ENCODE results near the gene PRKCE. TPM values are rescaled to one million over a fixed set of nuclear protein-coding genes. Genes with fewer than 3 reads are reported as not detected.

The PRKCE gene
- polyA plus RNA-seq, 1 of the 3 experiments (the other 2 are of a cell fraction) = 16.3 TPM

DNA sequence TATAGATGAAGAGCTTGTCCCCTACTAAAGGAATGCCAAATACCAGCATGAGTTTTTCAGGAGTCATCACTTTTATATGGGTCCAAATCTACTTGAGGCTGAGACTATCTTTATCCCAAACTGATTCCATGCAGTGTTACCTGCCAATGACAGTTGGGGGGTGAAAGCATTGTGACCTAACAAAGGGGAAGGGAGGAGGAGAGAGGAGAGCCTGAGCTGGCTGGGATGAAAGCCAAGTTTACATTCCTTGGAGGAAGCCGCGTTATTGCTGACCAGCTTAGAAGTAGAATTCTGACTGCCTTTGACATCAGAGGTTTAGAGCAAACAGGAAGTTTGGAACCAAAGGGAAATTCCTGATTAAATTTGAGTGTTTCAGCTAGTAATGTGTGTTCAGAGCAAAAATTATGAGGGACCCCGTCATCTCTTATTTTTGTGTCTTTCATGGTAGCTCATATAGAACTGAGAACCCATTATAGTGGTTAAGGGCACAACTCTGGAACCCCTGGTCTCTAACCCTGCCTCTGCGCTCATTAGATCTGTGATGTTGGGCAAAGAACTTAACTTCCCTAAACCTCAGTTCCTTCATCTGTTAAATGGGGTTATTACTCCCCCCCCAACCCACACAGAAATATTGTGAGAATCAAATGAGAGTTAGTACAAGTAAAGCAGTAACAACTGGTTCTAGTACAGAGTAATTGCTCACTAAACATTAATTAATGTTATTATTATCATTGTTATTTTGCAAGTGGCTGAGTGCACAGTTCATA is 446.4 kb downstream of the PRKCE start (continued):
- TF ChIP-seq, protein P1, sequence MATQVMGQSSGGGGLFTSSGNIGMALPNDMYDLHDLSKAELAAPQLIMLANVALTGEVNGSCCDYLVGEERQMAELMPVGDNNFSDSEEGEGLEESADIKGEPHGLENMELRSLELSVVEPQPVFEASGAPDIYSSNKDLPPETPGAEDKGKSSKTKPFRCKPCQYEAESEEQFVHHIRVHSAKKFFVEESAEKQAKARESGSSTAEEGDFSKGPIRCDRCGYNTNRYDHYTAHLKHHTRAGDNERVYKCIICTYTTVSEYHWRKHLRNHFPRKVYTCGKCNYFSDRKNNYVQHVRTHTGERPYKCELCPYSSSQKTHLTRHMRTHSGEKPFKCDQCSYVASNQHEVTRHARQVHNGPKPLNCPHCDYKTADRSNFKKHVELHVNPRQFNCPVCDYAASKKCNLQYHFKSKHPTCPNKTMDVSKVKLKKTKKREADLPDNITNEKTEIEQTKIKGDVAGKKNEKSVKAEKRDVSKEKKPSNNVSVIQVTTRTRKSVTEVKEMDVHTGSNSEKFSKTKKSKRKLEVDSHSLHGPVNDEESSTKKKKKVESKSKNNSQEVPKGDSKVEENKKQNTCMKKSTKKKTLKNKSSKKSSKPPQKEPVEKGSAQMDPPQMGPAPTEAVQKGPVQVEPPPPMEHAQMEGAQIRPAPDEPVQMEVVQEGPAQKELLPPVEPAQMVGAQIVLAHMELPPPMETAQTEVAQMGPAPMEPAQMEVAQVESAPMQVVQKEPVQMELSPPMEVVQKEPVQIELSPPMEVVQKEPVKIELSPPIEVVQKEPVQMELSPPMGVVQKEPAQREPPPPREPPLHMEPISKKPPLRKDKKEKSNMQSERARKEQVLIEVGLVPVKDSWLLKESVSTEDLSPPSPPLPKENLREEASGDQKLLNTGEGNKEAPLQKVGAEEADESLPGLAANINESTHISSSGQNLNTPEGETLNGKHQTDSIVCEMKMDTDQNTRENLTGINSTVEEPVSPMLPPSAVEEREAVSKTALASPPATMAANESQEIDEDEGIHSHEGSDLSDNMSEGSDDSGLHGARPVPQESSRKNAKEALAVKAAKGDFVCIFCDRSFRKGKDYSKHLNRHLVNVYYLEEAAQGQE (IDR thresholded peaks at IDR 0.05; ENCODE audit: low read depth, low read length) = 0 out of 2 replicates have a peak, but pooled peaks have one; percentile 64
- TF ChIP-seq SMC3 (IDR thresholded peaks at IDR 0.05; ENCODE audit: low read depth, low read length) = peak; percentile 18; the same call in 1 of the 2 replicates
- TF ChIP-seq RXRA (IDR thresholded peaks at IDR 0.05; ENCODE audit: borderline replicate concordance, low read depth) = peak; percentile 60; the same call in 1 of the 2 replicates
- 0 out of 2 replicates have a peak, but pooled peaks have one; percentile 38 for TF ChIP-seq TAF1 (IDR thresholded peaks at IDR 0.05; ENCODE audit: borderline replicate concordance, low read depth, low read length)
- no peak for TF ChIP-seq GATA2 (CRISPR knock-in tag; IDR thresholded peaks at IDR 0.05)
- TF ChIP-seq, protein P2, sequence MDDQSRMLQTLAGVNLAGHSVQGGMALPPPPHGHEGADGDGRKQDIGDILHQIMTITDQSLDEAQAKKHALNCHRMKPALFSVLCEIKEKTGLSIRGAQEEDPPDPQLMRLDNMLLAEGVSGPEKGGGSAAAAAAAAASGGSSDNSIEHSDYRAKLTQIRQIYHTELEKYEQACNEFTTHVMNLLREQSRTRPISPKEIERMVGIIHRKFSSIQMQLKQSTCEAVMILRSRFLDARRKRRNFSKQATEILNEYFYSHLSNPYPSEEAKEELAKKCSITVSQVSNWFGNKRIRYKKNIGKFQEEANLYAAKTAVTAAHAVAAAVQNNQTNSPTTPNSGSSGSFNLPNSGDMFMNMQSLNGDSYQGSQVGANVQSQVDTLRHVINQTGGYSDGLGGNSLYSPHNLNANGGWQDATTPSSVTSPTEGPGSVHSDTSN (IDR thresholded peaks at IDR 0.05) = peak; percentile 73
- TF ChIP-seq NFIC (IDR thresholded peaks at IDR 0.05; ENCODE audit: borderline replicate concordance) = peak; percentile 99
- peak; percentile 94 for TF ChIP-seq TEAD4 (IDR thresholded peaks at IDR 0.05; ENCODE audit: borderline replicate concordance, insufficient read depth)
- TF ChIP-seq SIN3A (IDR thresholded peaks at IDR 0.05; ENCODE audit: borderline replicate concordance, low read depth, low read length) = 0 out of 2 replicates have a peak, but pooled peaks have one; percentile 64
- no peak for TF ChIP-seq FOXJ3 (CRISPR knock-in tag; IDR thresholded peaks at IDR 0.05)
- TF ChIP-seq EP300 (IDR thresholded peaks at IDR 0.05; ENCODE audit: borderline replicate concordance in 1 of 2, low read depth in 1 of 2, low read length in 1 of 2) = peak; percentile 26 to 75; a peak in 2 of 4 replicates

DNA sequence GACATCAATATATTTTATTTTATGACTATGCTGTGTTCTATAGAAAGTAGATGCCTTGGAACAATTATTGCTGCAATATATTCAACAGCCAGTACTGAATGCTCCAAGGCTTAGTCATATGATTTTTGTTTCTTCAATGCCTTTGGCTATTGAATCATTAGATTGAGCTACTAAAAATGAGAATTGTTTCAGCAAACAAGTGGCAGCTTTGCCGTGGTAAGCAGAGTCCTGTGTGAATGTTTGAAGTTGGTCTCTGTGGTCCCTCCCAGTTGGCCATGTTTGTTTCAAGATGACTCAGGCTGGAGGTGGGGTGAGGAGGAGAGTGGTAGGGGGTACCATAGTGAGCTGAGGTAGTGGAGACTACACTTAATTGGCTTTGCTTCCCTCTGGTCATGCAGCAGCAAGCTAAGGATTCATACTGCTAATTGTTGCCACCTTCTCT is 447.2 kb downstream of the PRKCE start:
- Histone ChIP-seq H2AFZ (ENCODE audit: low read depth) (no peak overlapping the region), H3K27me3 (ENCODE audit: insufficient read depth) (no peaks in the 10 kb centered on the region), H3K4me2 (peak overlapping the region; percentile 62), H3K36me3 (replicated peaks in 1 of 2; ENCODE audit: control insufficient read depth in 1 of 2, insufficient read depth in 2 of 2, low read length in 1 of 2) (peaks cover 13 to 41% of the 10 kb centered on the region in 2 experiments), H3K4me1 (ENCODE audit: control insufficient read depth in 1 of 2, insufficient read depth in 2 of 2, low read depth in 1 of 2, low read length in 1 of 2) (peaks cover 0 to 16% of the 10 kb centered on the region in 2 experiments; a peak in 1 of 4 replicates), H3K9me3 (peaks cover 11% of the 10 kb centered on the region), H3K27ac (ENCODE audit: low read depth in 2 of 2, low read length in 1 of 2) (peak overlapping the region; percentile 78 to 93; a peak in 3 of 4 replicates), H3K4me3 (ENCODE audit: low read depth in 2 of 2, low read length in 1 of 2) (no peak overlapping the region), H3K9me2 (no peaks in the 10 kb centered on the region), H4K20me1 (ENCODE audit: insufficient read depth) (no peaks in the 10 kb centered on the region), H3K79me2 (ENCODE audit: insufficient read depth) (peaks cover 13% of the 10 kb centered on the region; the same call in 1 of the 2 replicates), H3F3A (replicated peaks; ENCODE audit: insufficient read depth) (peaks cover 22% of the 10 kb centered on the region), H3K9ac (peak overlapping the region; percentile 47; the same call in 1 of the 2 replicates)
- DNase-seq = no peak
- 10% methylated on average over 1 of the region's 1 CpG for WGBS (ENCODE audit: low lambda C conversion rate)
- ChIA-PET CTCF (interaction anchor here (0.8 to 1.3 kb wide), 5 partner anchors 8 to 362 kb away, joined by 3 to 4 read pairs (median 3); no protein-coding TSS in a partner anchor), POLR2A (no interaction called here)
- TF ChIP-seq MXI1 (IDR thresholded peaks at IDR 0.05; ENCODE audit: low read depth, low read length) = no peak
- no peak for TF ChIP-seq GATA2 (CRISPR knock-in tag; IDR thresholded peaks at IDR 0.05)
- TF ChIP-seq POLR2AphosphoS5 (IDR thresholded peaks at IDR 0.05; ENCODE audit: low read depth, low read length) = no peak
- TF ChIP-seq FOXM1 (IDR thresholded peaks at IDR 0.05; ENCODE audit: low read depth) = no peak
- peak; percentile 61 for TF ChIP-seq JUND (IDR thresholded peaks at IDR 0.05)
- TF ChIP-seq, protein P3, sequence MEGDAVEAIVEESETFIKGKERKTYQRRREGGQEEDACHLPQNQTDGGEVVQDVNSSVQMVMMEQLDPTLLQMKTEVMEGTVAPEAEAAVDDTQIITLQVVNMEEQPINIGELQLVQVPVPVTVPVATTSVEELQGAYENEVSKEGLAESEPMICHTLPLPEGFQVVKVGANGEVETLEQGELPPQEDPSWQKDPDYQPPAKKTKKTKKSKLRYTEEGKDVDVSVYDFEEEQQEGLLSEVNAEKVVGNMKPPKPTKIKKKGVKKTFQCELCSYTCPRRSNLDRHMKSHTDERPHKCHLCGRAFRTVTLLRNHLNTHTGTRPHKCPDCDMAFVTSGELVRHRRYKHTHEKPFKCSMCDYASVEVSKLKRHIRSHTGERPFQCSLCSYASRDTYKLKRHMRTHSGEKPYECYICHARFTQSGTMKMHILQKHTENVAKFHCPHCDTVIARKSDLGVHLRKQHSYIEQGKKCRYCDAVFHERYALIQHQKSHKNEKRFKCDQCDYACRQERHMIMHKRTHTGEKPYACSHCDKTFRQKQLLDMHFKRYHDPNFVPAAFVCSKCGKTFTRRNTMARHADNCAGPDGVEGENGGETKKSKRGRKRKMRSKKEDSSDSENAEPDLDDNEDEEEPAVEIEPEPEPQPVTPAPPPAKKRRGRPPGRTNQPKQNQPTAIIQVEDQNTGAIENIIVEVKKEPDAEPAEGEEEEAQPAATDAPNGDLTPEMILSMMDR (IDR thresholded peaks at IDR 0.05) = no peak
- no peak for TF ChIP-seq SMC3 (IDR thresholded peaks at IDR 0.05; ENCODE audit: low read depth, low read length)
- TF ChIP-seq FOXJ3 (CRISPR knock-in tag; IDR thresholded peaks at IDR 0.05) = no peak
- TF ChIP-seq YY1 (IDR thresholded peaks at IDR 0.05; ENCODE audit: low read depth) = no peak
- TF ChIP-seq, protein P2 (IDR thresholded peaks at IDR 0.05) = no peak
- TF ChIP-seq EZH2phosphoT487 (IDR thresholded peaks at IDR 0.05; ENCODE audit: borderline replicate concordance, low read depth) = no peak
- TF ChIP-seq NRF1 (IDR thresholded peaks at IDR 0.05; ENCODE audit: low read depth, low read length) = no peak
- TF ChIP-seq, protein P4, sequence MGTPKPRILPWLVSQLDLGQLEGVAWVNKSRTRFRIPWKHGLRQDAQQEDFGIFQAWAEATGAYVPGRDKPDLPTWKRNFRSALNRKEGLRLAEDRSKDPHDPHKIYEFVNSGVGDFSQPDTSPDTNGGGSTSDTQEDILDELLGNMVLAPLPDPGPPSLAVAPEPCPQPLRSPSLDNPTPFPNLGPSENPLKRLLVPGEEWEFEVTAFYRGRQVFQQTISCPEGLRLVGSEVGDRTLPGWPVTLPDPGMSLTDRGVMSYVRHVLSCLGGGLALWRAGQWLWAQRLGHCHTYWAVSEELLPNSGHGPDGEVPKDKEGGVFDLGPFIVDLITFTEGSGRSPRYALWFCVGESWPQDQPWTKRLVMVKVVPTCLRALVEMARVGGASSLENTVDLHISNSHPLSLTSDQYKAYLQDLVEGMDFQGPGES (IDR thresholded peaks at IDR 0.05; ENCODE audit: low read depth, low read length) = no peak

All from SK-N-SH (cell line).